ENCODE data around the gene UTP11. TPM values are rescaled to one million over a fixed set of nuclear protein-coding genes. Genes with fewer than 3 reads are reported as not detected.

Gene UTP11
- total and polyA plus RNA-seq, 2 donors (not counting 3 experiments of a cell fraction or from before 2014, with no cell fraction given): 20.1 to 54.1 TPM

- BruUV-seq (replicated peaks): no TSS peak
- no peak for TF ChIP-seq JUN (IDR thresholded peaks at IDR 0.05; ENCODE audit: borderline replicate concordance, insufficient read depth, insufficient read length, low read depth)
- no peak for TF ChIP-seq GATA2 (IDR thresholded peaks at IDR 0.05; ENCODE audit: insufficient read depth, insufficient read length, low read depth, low read length)
- no peak for TF ChIP-seq FOS (IDR thresholded peaks at IDR 0.05; ENCODE audit: borderline replicate concordance, insufficient read depth, low read length)
- no peaks in the 10 kb centered on the region for H3K9me3 ChIP-seq (replicated peaks; ENCODE audit: control insufficient read depth, insufficient read depth, low read length)
- no peaks in the 10 kb centered on the region for H3K9me1 ChIP-seq (replicated peaks; ENCODE audit: control insufficient read depth, extremely low read depth, insufficient read depth, low read length)
- FAIRE-seq: no peak
- intact Hi-C loops (cut with micrococcal nuclease) (no loop called here), dilution Hi-C loops (cut with MboI; ENCODE audit: extremely low pct_ligation_motif_present, low sequenced_read_pairs) (no loop called here)
- DNase-seq (ENCODE audit: low read depth, low spot score): no peak
- H3K4me2 ChIP-seq (ENCODE audit: insufficient read depth, low read length): no peak overlapping the region
- no peak overlapping the region for H3K9ac ChIP-seq (replicated peaks; ENCODE audit: extremely low read depth, insufficient read depth, low read length)
- CTCF ChIA-PET: interaction anchor here (0.6 to 1.9 kb wide), 4 partner anchors 14 to 30 kb away, joined by 3 to 5 read pairs (median 4); no protein-coding TSS in a partner anchor
- H3K27ac ChIP-seq (ENCODE audit: insufficient read depth, low read depth, low read length): no peak overlapping the region
- H3K79me2 ChIP-seq (ENCODE audit: control insufficient read depth, insufficient read depth, low read length): no peaks in the 10 kb centered on the region
- H3K36me3 ChIP-seq (ENCODE audit: control insufficient read depth in 2 of 2, extremely low read depth in 1 of 2, insufficient read depth in 2 of 2, low read length in 2 of 2): no peaks in the 10 kb centered on the region
- no peaks in the 10 kb centered on the region for H4K20me1 ChIP-seq (replicated peaks; ENCODE audit: control insufficient read depth, extremely low read depth, insufficient read depth, low read length)
- H3K4me1 ChIP-seq (ENCODE audit: control insufficient read depth, extremely low read depth, insufficient read depth, low read length): no peaks in the 10 kb centered on the region
- H3K4me3 ChIP-seq (replicated peaks in 1 of 3; ENCODE audit: insufficient read depth in 1 of 3, low read depth in 1 of 3, low read length in 3 of 3): no peak overlapping the region
- no peaks in the 10 kb centered on the region for H3K27me3 ChIP-seq (ENCODE audit: control insufficient read depth in 2 of 2, insufficient read depth in 2 of 2, low read length in 2 of 2)
- POLR2A ChIA-PET: no interaction called here
- H2AFZ ChIP-seq (ENCODE audit: low read depth, low read length): no peak overlapping the region
Observed at GRCh38 chr1:38055965-38056364, 43.4 kb downstream of the UTP11 start.

- no peak for DNase-seq (ENCODE audit: low read depth, low spot score)
- TF ChIP-seq POLR2A (IDR thresholded peaks at IDR 0.05; ENCODE audit: low read depth, low read length) (no peak), CTCF (IDR thresholded peaks at IDR 0.05; ENCODE audit: extremely low read depth in 1 of 2, insufficient read depth in 1 of 2, low read depth in 1 of 2, low read length in 2 of 2) (no peak), MYC (IDR thresholded peaks at IDR 0.05; ENCODE audit: low read depth, low read length) (no peak), POLR2AphosphoS5 (IDR thresholded peaks at IDR 0.05; ENCODE audit: insufficient read depth, low read depth, low read length) (no peak), FOS (IDR thresholded peaks at IDR 0.05; ENCODE audit: borderline replicate concordance, insufficient read depth, low read length) (no peak), EZH2 (IDR thresholded peaks at IDR 0.05; ENCODE audit: borderline replicate concordance, low read depth, low read length, severe bottlenecking) (no peak), GATA2 (IDR thresholded peaks at IDR 0.05; ENCODE audit: insufficient read depth, insufficient read length, low read depth, low read length) (no peak), JUN (IDR thresholded peaks at IDR 0.05; ENCODE audit: borderline replicate concordance, insufficient read depth, insufficient read length, low read depth) (no peak), MAX (IDR thresholded peaks at IDR 0.05; ENCODE audit: insufficient read depth, insufficient read length) (no peak)
- Histone ChIP-seq H3K36me3 (ENCODE audit: control insufficient read depth in 2 of 2, extremely low read depth in 1 of 2, insufficient read depth in 2 of 2, low read length in 2 of 2) (no peaks in the 10 kb centered on the region), H3K79me2 (ENCODE audit: control insufficient read depth, insufficient read depth, low read length) (no peaks in the 10 kb centered on the region), H3K4me2 (ENCODE audit: insufficient read depth, low read length) (no peak overlapping the region), H4K20me1 (replicated peaks; ENCODE audit: control insufficient read depth, extremely low read depth, insufficient read depth, low read length) (no peaks in the 10 kb centered on the region), H3K4me3 (replicated peaks in 1 of 3; ENCODE audit: insufficient read depth in 1 of 3, low read depth in 1 of 3, low read length in 3 of 3) (no peak overlapping the region), H3K27me3 (ENCODE audit: control insufficient read depth in 2 of 2, insufficient read depth in 2 of 2, low read length in 2 of 2) (no peaks in the 10 kb centered on the region), H3K27ac (ENCODE audit: insufficient read depth, low read depth, low read length) (no peak overlapping the region), H3K9me3 (replicated peaks; ENCODE audit: control insufficient read depth, insufficient read depth, low read length) (no peaks in the 10 kb centered on the region), H3K9me1 (replicated peaks; ENCODE audit: control insufficient read depth, extremely low read depth, insufficient read depth, low read length) (no peaks in the 10 kb centered on the region), H3K9ac (replicated peaks; ENCODE audit: extremely low read depth, insufficient read depth, low read length) (no peak overlapping the region), H3K4me1 (ENCODE audit: control insufficient read depth, extremely low read depth, insufficient read depth, low read length) (no peaks in the 10 kb centered on the region), H2AFZ (ENCODE audit: low read depth, low read length) (no peak overlapping the region)
- no peak for FAIRE-seq
- dilution Hi-C loops (cut with MboI; ENCODE audit: extremely low pct_ligation_motif_present, low sequenced_read_pairs): no loop called here
- CTCF ChIA-PET: interaction anchor here (1.3 kb wide), 1 partner anchor 12 kb away, joined by 6 read pairs; no protein-coding TSS in a partner anchor
- BruUV-seq (replicated peaks): no TSS peak
- POLR2A ChIA-PET: no interaction called here
- intact Hi-C loops (cut with micrococcal nuclease): no loop called here
Observed at GRCh38 chr1:38059635-38060250, 47.2 kb downstream of the UTP11 start.
